Measurements from ENCODE around the gene RETREG1. TPM values are rescaled to one million over a fixed set of nuclear protein-coding genes. Genes with fewer than 3 reads are reported as not detected.

RETREG1 gene, protein sequence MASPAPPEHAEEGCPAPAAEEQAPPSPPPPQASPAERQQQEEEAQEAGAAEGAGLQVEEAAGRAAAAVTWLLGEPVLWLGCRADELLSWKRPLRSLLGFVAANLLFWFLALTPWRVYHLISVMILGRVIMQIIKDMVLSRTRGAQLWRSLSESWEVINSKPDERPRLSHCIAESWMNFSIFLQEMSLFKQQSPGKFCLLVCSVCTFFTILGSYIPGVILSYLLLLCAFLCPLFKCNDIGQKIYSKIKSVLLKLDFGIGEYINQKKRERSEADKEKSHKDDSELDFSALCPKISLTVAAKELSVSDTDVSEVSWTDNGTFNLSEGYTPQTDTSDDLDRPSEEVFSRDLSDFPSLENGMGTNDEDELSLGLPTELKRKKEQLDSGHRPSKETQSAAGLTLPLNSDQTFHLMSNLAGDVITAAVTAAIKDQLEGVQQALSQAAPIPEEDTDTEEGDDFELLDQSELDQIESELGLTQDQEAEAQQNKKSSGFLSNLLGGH
- total RNA-seq = not detected in 2 replicates

GRCh38 chr5:16616536-16617273 is at the start of gene RETREG1:
TSS of gene RETREG1 (minus strand) at chr5:16616997. CDS start at chr5:16616971, 26 bp downstream.

DNA sequence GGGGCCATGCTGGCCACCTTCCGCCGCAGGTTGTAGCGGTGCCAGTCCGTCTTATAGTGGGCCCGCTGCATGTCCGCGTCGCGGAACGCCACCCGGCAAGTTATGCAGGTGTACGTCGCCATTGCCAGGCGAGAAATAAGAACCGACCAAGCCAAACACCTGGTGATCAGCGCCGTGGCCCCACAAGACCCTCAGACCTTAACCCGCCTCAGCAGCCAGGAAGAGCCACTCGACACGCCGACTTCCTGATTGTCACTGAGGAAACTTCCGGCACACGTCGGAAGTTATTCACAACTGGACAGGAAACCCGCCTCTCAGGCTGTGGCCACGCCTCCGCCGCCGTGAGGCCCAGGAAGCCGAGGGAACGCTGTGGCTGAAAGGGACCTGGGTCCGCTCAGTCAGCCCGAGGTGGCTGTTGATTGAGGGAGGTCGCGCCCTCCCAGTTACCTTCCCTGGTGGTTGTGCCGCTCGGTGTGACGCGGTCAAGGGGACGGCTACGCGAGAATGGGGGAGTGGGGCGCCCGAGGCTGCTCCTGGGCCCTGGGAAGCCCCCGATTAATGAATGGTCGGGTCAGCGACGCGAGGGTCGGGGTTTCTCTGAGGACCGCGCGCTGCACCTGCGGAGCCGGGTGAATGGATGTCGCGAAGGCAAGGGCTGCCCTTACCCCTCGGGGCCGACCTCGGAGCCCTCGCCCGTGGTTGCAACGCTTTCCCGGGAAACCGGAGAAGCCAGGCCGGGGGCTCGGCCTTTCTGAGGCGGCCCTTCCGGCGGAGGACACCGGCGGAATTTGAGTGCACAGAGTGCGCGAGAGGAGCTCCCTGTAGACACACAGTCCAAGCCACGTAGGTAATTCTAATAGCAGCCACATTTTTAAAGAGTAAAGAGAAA is 151.0 kb downstream of the RETREG1 start, which contains the start of gene ZNF622:
TSS of gene ZNF622 (minus strand) at position 257 of the 889 bp plus-strand sequence. CDS start at position 122, 135 bp downstream.

Other genes with a start within 250 kb of the RETREG1 start
- gene ZNF622, start 151.2 kb downstream of the RETREG1 start, total RNA-seq = 40.4 and 45.3 TPM in 2 replicates

Data from myometrial cell (primary cell).